ENCODE measurements around the gene RPEL1. TPM values are rescaled to one million over a fixed set of nuclear protein-coding genes. Genes with fewer than 3 reads are reported as not detected.

RPEL1 gene
- total and polyA plus RNA-seq, 2 donors from 2014 or later = not detected

DNA sequence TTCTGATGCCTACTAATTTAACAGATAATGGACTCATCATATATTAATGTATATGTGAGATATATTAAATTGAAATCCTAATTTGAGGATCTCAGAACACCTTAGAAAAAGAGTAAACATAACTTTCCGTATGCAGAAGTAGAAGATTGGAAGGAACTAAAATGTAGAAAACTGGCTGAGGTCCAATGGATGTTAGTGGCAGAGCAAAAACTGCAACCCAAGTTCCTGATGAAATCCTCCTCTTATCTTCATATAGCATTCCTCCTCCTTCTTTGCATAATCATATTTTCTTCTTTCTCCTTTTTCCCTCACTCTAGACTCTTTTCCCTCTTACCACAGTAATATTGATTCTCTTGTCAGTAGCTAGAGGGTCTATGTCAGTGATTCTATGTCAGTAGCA lies 37.3 kb downstream of the RPEL1 start:
- no peaks in the 10 kb centered on the region for H3K36me3 ChIP-seq (ENCODE audit: control insufficient read depth in 2 of 3, insufficient read depth in 3 of 3, low read length in 3 of 3)
- no peak for DNase-seq

DNA sequence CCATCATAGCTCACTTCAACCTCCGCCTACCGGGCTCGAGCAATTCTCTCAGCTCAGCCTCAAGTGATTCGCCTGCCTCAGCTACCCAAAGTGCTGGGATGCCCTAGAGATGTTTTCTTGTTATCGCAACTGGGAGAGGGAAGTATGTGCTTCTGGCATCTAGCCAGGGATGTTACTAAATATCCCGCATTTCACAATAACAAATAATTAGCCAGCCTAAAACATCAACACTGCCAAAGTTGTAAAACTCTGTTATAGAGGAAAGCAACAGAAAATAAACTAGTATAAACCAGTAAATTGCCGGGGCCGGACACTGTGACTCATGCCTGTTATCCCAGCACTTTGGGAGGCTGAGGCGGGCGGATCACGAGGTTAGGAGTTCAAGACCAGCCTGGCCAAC lies 38.5 kb downstream of the RPEL1 start:
- Histone ChIP-seq H3K9ac (ENCODE audit: low read length in 3 of 3) (no peak overlapping the region), H3K4me3 (ENCODE audit: low read length in 3 of 3) (no peak overlapping the region), H3K27ac (ENCODE audit: low read depth in 2 of 2, low read length in 2 of 2) (no peak overlapping the region), H3K9me3 (ENCODE audit: control insufficient read depth in 2 of 3, insufficient read depth in 1 of 3, low read length in 3 of 3) (no peaks in the 10 kb centered on the region), H3K27me3 (ENCODE audit: control insufficient read depth, insufficient read depth, low read length) (no peaks in the 10 kb centered on the region), H3K36me3 (ENCODE audit: control insufficient read depth in 2 of 3, insufficient read depth in 3 of 3, low read length in 3 of 3) (no peaks in the 10 kb centered on the region), H3K4me1 (ENCODE audit: control insufficient read depth in 2 of 3, insufficient read depth in 2 of 3, low read depth in 1 of 3, low read length in 3 of 3) (no peaks in the 10 kb centered on the region)
- intact Hi-C loops (cut with DNase I) = no loop called here
- DNase-seq = peak in 1 of 5 donors; percentile 72
- no peak for FAIRE-seq
- TF ChIP-seq, protein P1, sequence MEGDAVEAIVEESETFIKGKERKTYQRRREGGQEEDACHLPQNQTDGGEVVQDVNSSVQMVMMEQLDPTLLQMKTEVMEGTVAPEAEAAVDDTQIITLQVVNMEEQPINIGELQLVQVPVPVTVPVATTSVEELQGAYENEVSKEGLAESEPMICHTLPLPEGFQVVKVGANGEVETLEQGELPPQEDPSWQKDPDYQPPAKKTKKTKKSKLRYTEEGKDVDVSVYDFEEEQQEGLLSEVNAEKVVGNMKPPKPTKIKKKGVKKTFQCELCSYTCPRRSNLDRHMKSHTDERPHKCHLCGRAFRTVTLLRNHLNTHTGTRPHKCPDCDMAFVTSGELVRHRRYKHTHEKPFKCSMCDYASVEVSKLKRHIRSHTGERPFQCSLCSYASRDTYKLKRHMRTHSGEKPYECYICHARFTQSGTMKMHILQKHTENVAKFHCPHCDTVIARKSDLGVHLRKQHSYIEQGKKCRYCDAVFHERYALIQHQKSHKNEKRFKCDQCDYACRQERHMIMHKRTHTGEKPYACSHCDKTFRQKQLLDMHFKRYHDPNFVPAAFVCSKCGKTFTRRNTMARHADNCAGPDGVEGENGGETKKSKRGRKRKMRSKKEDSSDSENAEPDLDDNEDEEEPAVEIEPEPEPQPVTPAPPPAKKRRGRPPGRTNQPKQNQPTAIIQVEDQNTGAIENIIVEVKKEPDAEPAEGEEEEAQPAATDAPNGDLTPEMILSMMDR (IDR thresholded peaks at IDR 0.05; ENCODE audit: borderline replicate concordance, extremely low read depth, insufficient read depth) = no peak

More for the DNA sequence above, 37.3 kb downstream of the RPEL1 start:
- Histone ChIP-seq H3K4me1 (ENCODE audit: control insufficient read depth in 2 of 3, insufficient read depth in 2 of 3, low read depth in 1 of 3, low read length in 3 of 3) (no peaks in the 10 kb centered on the region), H3K4me3 (ENCODE audit: low read length in 3 of 3) (no peak overlapping the region), H3K27ac (ENCODE audit: low read depth in 2 of 2, low read length in 2 of 2) (no peak overlapping the region), H3K9me3 (ENCODE audit: control insufficient read depth in 2 of 3, insufficient read depth in 1 of 3, low read length in 3 of 3) (no peaks in the 10 kb centered on the region), H3K27me3 (ENCODE audit: control insufficient read depth, insufficient read depth, low read length) (peaks cover 5% of the 10 kb centered on the region), H3K9ac (ENCODE audit: low read length in 3 of 3) (no peak overlapping the region)
- no peak for FAIRE-seq
- TF ChIP-seq, protein P1 (IDR thresholded peaks at IDR 0.05; ENCODE audit: borderline replicate concordance, extremely low read depth, insufficient read depth) = no peak
- intact Hi-C loops (cut with DNase I) = no loop called here

DNA sequence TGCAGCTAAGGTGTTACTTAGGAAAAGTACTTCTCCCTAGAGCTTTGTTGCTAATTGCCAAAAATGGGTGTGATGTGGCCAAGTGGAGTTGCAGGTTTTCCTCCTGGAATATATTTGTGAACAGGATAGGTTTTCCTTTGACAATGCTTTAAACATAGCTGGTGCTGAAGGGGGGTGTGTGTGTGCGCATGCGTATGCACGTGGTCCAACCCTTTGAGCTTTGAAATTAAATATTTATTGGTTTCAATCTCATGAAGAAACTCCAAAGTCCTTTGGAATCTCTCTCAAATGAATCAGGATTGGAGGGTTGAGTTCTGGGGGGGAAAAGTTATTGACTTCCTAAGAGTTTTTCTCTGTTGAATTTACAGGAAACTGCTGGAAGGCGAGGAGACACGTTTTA lies 42.3 kb downstream of the RPEL1 start:
- Histone ChIP-seq H3K9me3 (ENCODE audit: control insufficient read depth in 2 of 3, insufficient read depth in 1 of 3, low read length in 3 of 3) (no peaks in the 10 kb centered on the region), H3K9ac (ENCODE audit: low read length in 3 of 3) (no peak overlapping the region), H3K27ac (ENCODE audit: low read depth in 2 of 2, low read length in 2 of 2) (no peak overlapping the region), H3K4me1 (ENCODE audit: control insufficient read depth in 2 of 3, insufficient read depth in 2 of 3, low read depth in 1 of 3, low read length in 3 of 3) (no peaks in the 10 kb centered on the region), H3K36me3 (ENCODE audit: control insufficient read depth in 2 of 3, insufficient read depth in 3 of 3, low read length in 3 of 3) (no peaks in the 10 kb centered on the region), H3K27me3 (ENCODE audit: control insufficient read depth, insufficient read depth, low read length) (no peaks in the 10 kb centered on the region), H3K4me3 (ENCODE audit: low read length in 3 of 3) (no peak overlapping the region)
- TF ChIP-seq, protein P1 (IDR thresholded peaks at IDR 0.05; ENCODE audit: borderline replicate concordance, extremely low read depth, insufficient read depth) = no peak
- FAIRE-seq (no peak), DNase-seq (no peak)
- intact Hi-C loops (cut with DNase I) = no loop called here

DNA sequence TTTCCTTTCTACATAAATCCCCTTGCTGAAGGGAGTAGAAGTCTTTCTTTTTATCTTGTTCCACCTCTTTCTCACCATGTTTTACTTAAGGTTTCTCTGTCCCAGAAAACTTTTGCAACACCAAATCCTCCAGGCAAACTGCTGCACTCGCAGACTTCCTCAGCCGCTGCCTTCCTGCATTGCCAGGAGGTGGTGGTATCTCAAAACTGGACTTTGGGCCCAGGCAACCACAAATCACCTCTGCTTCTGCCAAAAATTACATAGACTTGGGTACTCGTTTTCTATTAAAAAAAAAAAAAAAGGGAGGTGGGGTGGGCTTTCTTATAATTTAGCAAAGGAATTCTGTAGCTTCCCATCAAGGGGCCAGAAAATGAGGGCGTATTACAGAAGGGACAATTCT lies 45.9 kb downstream of the RPEL1 start:
- no peaks in the 10 kb centered on the region for H3K9me3 ChIP-seq (ENCODE audit: control insufficient read depth in 2 of 3, insufficient read depth in 1 of 3, low read length in 3 of 3)
- H3K4me3 ChIP-seq (ENCODE audit: low read length in 3 of 3) = no peak overlapping the region
- intact Hi-C loops (cut with DNase I) = no loop called here
- TF ChIP-seq, protein P1 (IDR thresholded peaks at IDR 0.05; ENCODE audit: borderline replicate concordance, extremely low read depth, insufficient read depth) = no peak
- H3K27me3 ChIP-seq (ENCODE audit: control insufficient read depth, insufficient read depth, low read length) = no peaks in the 10 kb centered on the region
- DNase-seq (no peak), FAIRE-seq (no peak)
- no peaks in the 10 kb centered on the region for H3K4me1 ChIP-seq (ENCODE audit: control insufficient read depth in 2 of 3, insufficient read depth in 2 of 3, low read depth in 1 of 3, low read length in 3 of 3)
- H3K36me3 ChIP-seq (ENCODE audit: control insufficient read depth in 2 of 3, insufficient read depth in 3 of 3, low read length in 3 of 3) = no peaks in the 10 kb centered on the region
- H3K9ac ChIP-seq (ENCODE audit: low read length in 3 of 3) = no peak overlapping the region
- no peak overlapping the region for H3K27ac ChIP-seq (ENCODE audit: low read depth in 2 of 2, low read length in 2 of 2)
